Activated T-cell treated with anti-CD3 and anti-CD28 coated beads for 48 hours (primary cell): ENCODE data around the gene MAP9.
"Not testable (repeated sequence)": the region's sequence is repeated elsewhere in the genome, so short reads cannot be mapped to it uniquely, and the experiment has no call there.

Experiments used
- DNase-seq: peaks from one replicate; pipeline ENCODE4 v3.0.0-alpha.2; 2020; ENCODE audit warnings: low read depth

The MAP9 gene

GRCh38 chr4:155342142-155342541 lies 34.6 kb downstream of the MAP9 start:
- DNase-seq: no peak

- DNase-seq: no peak
These were observed 36.8 kb downstream of the MAP9 start for GRCh38 chr4:155339999-155340398.

- DNase-seq: no peak
These were observed 37.2 kb downstream of the MAP9 start for GRCh38 chr4:155339588-155339987.

GRCh38 chr4:155338196-155338595 lies 38.6 kb downstream of the MAP9 start:
- no peak for DNase-seq

- no peak for DNase-seq
These were observed 40.5 kb downstream of the MAP9 start for GRCh38 chr4:155336242-155336641.

- DNase-seq: no peak
These were observed 45.3 kb downstream of the MAP9 start for GRCh38 chr4:155331478-155331877.

GRCh38 chr4:155322782-155323181 lies 54.0 kb downstream of the MAP9 start:
- no peak for DNase-seq

GRCh38 chr4:155321006-155321405 lies 55.8 kb downstream of the MAP9 start:
- DNase-seq: no peak

GRCh38 chr4:155319516-155319915 lies 57.2 kb downstream of the MAP9 start:
- DNase-seq: no peak

- DNase-seq: not testable (repeated sequence)
These were observed 64.7 kb downstream of the MAP9 start for GRCh38 chr4:155312027-155312426.

- no peak for DNase-seq
These were observed 69.0 kb downstream of the MAP9 start for GRCh38 chr4:155307731-155308277.

GRCh38 chr4:155305619-155306018 lies 71.1 kb downstream of the MAP9 start:
- DNase-seq: no peak

- no peak for DNase-seq
These were observed 72.4 kb downstream of the MAP9 start for GRCh38 chr4:155304375-155304774.

- no peak for DNase-seq
These were observed 77.7 kb downstream of the MAP9 start for GRCh38 chr4:155299103-155299502.
